Endothelial cell (in vitro differentiated cells): ENCODE measurements around the gene DOLPP1. TPM values are rescaled to one million over a fixed set of nuclear protein-coding genes. Genes with fewer than 3 reads are reported as not detected.

Source experiments
- DNase-seq: peaks from one replicate; pipeline ENCODE4 v3.0.0; 2021; ENCODE audit warnings: low spot score
- H3K27ac Mint-ChIP-seq: one replicate; pipeline ENCODE4 v1.8.0; 2021; ENCODE audit warnings: mixed read lengths, inconsistent platforms; ENCODE audit not compliant: unreplicated experiment
- H3K27me3 Mint-ChIP-seq: one replicate; pipeline ENCODE4 v1.8.0; 2021; ENCODE audit warnings: mild to moderate bottlenecking, moderate library complexity, mixed read lengths, inconsistent platforms; ENCODE audit not compliant: unreplicated experiment
- H3K36me3 Mint-ChIP-seq: one replicate; pipeline ENCODE4 v1.8.0; 2021; ENCODE audit warnings: mild to moderate bottlenecking, low read depth, mixed read lengths, inconsistent platforms; ENCODE audit not compliant: unreplicated experiment
- H3K4me1 Mint-ChIP-seq: one replicate; pipeline ENCODE4 v1.8.0; 2021; ENCODE audit warnings: mild to moderate bottlenecking, mixed read lengths, inconsistent platforms; ENCODE audit not compliant: unreplicated experiment
- H3K4me3 Mint-ChIP-seq: one replicate; pipeline ENCODE4 v1.8.0; 2021; ENCODE audit warnings: mild to moderate bottlenecking, mixed read lengths, inconsistent platforms; ENCODE audit not compliant: unreplicated experiment
- H3K9me3 Mint-ChIP-seq: one replicate; pipeline ENCODE4 v1.8.0; 2021; ENCODE audit warnings: mixed read lengths, inconsistent platforms; ENCODE audit not compliant: unreplicated experiment
- total RNA-seq: library from RNA; stranded (reverse); fragmentation: NEBNext Ultra II Directional; extraction: Animal tissue kit (Norgen Biotek cat#: 25700); gene quantifications from one replicate; pipeline ENCODE4 v1.2.1, GENCODE V29; 2021; ENCODE audit not compliant: unreplicated experiment
- TF ChIP-seq, protein P1 (sequence below): fragments of 200-600 bp; sonication (generic); IDR thresholded peaks from one replicate; pipeline ENCODE4 v1.5.0; 2021; ENCODE audit warnings: antibody characterized with exemption; ENCODE audit not compliant: unreplicated experiment

The DOLPP1 gene
- total RNA-seq, 1 donor from 2014 or later, result 21.4 TPM

DNA sequence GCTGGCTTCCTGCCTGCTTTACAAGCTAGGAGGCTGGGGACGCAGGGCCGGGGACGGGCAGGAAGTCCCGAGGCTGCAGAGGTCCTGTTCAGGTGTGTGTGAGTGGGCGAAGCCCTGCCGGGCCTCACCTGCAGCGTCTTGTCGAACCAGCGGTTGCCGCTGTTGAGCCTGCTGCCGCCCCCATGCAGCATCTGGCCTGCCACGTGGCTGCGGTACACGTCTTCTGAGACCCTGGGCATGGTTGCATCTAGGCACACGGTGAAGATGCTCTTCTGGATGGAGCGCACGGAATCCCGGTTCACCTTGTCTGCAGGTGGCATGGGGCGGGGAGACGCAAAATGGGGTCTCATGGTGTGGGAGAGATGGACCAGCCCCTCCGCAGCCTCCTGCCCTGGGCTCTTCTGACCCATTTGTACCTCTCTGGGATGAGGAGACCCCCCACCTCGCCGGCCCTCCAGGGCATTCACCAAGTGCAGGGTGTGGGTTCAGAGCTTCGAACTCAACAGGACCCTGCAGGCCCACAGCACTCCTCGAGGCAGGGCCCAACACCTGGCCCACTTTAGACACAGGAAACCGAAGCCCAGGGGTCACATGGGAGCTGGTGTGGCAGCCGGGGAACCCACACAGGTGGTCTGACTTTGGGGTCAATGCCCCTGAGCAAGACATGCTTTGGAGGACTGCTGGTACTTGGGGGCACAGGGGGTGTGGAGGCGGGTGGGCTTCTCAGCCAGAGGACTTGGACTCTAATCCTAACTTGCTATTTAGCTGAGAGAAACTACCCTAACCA lies 19.7 kb downstream of the DOLPP1 start:
- H3K27ac Mint-ChIP-seq, result no peak overlapping the region

DNA sequence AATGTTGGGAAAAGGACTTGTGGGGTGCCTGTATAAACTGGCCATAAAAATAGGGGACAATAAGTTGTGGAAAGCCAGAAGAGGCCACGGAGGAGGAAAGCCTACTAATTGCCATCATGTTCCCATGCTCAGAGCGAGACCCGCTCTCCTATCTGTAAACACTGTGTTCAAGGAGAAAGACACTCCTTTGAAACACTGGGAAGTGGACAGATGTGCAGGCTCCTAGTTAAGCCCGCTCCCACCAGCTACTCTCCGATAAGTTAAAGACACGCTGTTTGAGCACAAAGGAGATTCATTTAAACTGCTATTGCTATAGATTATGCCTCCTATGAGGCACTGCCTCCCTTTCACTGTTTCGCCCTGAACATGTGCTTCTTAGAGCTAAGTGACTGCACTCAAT lies 20.4 kb downstream of the DOLPP1 start:
- H3K27me3 Mint-ChIP-seq, result peaks cover 5% of the 10 kb centered on the region
- TF ChIP-seq, protein P1, sequence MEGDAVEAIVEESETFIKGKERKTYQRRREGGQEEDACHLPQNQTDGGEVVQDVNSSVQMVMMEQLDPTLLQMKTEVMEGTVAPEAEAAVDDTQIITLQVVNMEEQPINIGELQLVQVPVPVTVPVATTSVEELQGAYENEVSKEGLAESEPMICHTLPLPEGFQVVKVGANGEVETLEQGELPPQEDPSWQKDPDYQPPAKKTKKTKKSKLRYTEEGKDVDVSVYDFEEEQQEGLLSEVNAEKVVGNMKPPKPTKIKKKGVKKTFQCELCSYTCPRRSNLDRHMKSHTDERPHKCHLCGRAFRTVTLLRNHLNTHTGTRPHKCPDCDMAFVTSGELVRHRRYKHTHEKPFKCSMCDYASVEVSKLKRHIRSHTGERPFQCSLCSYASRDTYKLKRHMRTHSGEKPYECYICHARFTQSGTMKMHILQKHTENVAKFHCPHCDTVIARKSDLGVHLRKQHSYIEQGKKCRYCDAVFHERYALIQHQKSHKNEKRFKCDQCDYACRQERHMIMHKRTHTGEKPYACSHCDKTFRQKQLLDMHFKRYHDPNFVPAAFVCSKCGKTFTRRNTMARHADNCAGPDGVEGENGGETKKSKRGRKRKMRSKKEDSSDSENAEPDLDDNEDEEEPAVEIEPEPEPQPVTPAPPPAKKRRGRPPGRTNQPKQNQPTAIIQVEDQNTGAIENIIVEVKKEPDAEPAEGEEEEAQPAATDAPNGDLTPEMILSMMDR, result no peak
- H3K9me3 Mint-ChIP-seq, result no peaks in the 10 kb centered on the region
- no peak overlapping the region for H3K27ac Mint-ChIP-seq
- peaks cover 3% of the 10 kb centered on the region for H3K36me3 Mint-ChIP-seq
- DNase-seq, result no peak
- H3K4me1 Mint-ChIP-seq, result no peaks in the 10 kb centered on the region
- H3K4me3 Mint-ChIP-seq, result no peak overlapping the region

More for the DNA sequence above, 19.7 kb downstream of the DOLPP1 start:
- peaks cover 3% of the 10 kb centered on the region for H3K36me3 Mint-ChIP-seq
- H3K27me3 Mint-ChIP-seq, result peaks cover 5% of the 10 kb centered on the region
- TF ChIP-seq, protein P1, result no peak
- no peak for DNase-seq
- no peaks in the 10 kb centered on the region for H3K9me3 Mint-ChIP-seq
- no peak overlapping the region for H3K4me3 Mint-ChIP-seq
- H3K4me1 Mint-ChIP-seq, result no peaks in the 10 kb centered on the region

GRCh38 chr9:129102095-129102525 lies 21.2 kb downstream of the DOLPP1 start:
- no peaks in the 10 kb centered on the region for H3K9me3 Mint-ChIP-seq
- H3K4me3 Mint-ChIP-seq, result no peak overlapping the region
- no peaks in the 10 kb centered on the region for H3K4me1 Mint-ChIP-seq
- no peak for DNase-seq
- H3K27ac Mint-ChIP-seq, result no peak overlapping the region
- TF ChIP-seq, protein P1, result no peak
- H3K27me3 Mint-ChIP-seq, result peaks cover 5% of the 10 kb centered on the region
- peaks cover 3% of the 10 kb centered on the region for H3K36me3 Mint-ChIP-seq

GRCh38 chr9:129102791-129103594 lies 22.1 kb downstream of the DOLPP1 start:
- no peak overlapping the region for H3K4me3 Mint-ChIP-seq
- peak; percentile 63 for DNase-seq
- H3K27ac Mint-ChIP-seq, result no peak overlapping the region
- H3K27me3 Mint-ChIP-seq, result peaks cover 5% of the 10 kb centered on the region
- no peaks in the 10 kb centered on the region for H3K9me3 Mint-ChIP-seq
- TF ChIP-seq, protein P1, result peak; percentile 39
- no peaks in the 10 kb centered on the region for H3K4me1 Mint-ChIP-seq
- peaks cover 3% of the 10 kb centered on the region for H3K36me3 Mint-ChIP-seq
